ENCODE data around the gene PPIF. TPM values are rescaled to one million over a fixed set of nuclear protein-coding genes. Genes with fewer than 3 reads are reported as not detected.

PPIF gene
- total RNA-seq, 4 donors from 2014 or later: 0.26 to 22.6 (median 12.7) TPM

- H3K27me3 ChIP-seq: no peaks in the 10 kb centered on the region
- no peak for TF ChIP-seq POLR2A (IDR thresholded peaks at IDR 0.05)
- TF ChIP-seq, protein P1, sequence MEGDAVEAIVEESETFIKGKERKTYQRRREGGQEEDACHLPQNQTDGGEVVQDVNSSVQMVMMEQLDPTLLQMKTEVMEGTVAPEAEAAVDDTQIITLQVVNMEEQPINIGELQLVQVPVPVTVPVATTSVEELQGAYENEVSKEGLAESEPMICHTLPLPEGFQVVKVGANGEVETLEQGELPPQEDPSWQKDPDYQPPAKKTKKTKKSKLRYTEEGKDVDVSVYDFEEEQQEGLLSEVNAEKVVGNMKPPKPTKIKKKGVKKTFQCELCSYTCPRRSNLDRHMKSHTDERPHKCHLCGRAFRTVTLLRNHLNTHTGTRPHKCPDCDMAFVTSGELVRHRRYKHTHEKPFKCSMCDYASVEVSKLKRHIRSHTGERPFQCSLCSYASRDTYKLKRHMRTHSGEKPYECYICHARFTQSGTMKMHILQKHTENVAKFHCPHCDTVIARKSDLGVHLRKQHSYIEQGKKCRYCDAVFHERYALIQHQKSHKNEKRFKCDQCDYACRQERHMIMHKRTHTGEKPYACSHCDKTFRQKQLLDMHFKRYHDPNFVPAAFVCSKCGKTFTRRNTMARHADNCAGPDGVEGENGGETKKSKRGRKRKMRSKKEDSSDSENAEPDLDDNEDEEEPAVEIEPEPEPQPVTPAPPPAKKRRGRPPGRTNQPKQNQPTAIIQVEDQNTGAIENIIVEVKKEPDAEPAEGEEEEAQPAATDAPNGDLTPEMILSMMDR (IDR thresholded peaks at IDR 0.05): no peak
- no peaks in the 10 kb centered on the region for H3K36me3 ChIP-seq
- intact Hi-C loops (cut with DNase I; ENCODE audit: low total_unique reads): no loop called here
- DNase-seq: no peak
- no peaks in the 10 kb centered on the region for H3K4me1 ChIP-seq
- no peak overlapping the region for H3K27ac ChIP-seq
- H3K9me3 ChIP-seq: no peaks in the 10 kb centered on the region
- H3K4me3 ChIP-seq: no peak overlapping the region
Measured at GRCh38 chr10:79361726-79362397, 14.6 kb downstream of the PPIF start.

- no peak overlapping the region for H3K27ac ChIP-seq
- DNase-seq: no peak
- intact Hi-C loops (cut with DNase I; ENCODE audit: low total_unique reads): no loop called here
- H3K27me3 ChIP-seq: no peaks in the 10 kb centered on the region
- H3K36me3 ChIP-seq: no peaks in the 10 kb centered on the region
- TF ChIP-seq, protein P1 (IDR thresholded peaks at IDR 0.05): no peak
- TF ChIP-seq POLR2A (IDR thresholded peaks at IDR 0.05): no peak
- H3K9me3 ChIP-seq: no peaks in the 10 kb centered on the region
- no peak overlapping the region for H3K4me3 ChIP-seq
- no peaks in the 10 kb centered on the region for H3K4me1 ChIP-seq
Measured at GRCh38 chr10:79367426-79368189, 20.3 kb downstream of the PPIF start.

- TF ChIP-seq, protein P1 (IDR thresholded peaks at IDR 0.05): no peak
- no peak for TF ChIP-seq POLR2A (IDR thresholded peaks at IDR 0.05)
- intact Hi-C loops (cut with DNase I; ENCODE audit: low total_unique reads): loop anchor here (5.0 to 10.0 kb wide), 2 partner anchors 94 to 122 kb away; no protein-coding TSS in a partner anchor
Measured at GRCh38 chr10:79372871-79373270, 25.6 kb downstream of the PPIF start.

DNA sequence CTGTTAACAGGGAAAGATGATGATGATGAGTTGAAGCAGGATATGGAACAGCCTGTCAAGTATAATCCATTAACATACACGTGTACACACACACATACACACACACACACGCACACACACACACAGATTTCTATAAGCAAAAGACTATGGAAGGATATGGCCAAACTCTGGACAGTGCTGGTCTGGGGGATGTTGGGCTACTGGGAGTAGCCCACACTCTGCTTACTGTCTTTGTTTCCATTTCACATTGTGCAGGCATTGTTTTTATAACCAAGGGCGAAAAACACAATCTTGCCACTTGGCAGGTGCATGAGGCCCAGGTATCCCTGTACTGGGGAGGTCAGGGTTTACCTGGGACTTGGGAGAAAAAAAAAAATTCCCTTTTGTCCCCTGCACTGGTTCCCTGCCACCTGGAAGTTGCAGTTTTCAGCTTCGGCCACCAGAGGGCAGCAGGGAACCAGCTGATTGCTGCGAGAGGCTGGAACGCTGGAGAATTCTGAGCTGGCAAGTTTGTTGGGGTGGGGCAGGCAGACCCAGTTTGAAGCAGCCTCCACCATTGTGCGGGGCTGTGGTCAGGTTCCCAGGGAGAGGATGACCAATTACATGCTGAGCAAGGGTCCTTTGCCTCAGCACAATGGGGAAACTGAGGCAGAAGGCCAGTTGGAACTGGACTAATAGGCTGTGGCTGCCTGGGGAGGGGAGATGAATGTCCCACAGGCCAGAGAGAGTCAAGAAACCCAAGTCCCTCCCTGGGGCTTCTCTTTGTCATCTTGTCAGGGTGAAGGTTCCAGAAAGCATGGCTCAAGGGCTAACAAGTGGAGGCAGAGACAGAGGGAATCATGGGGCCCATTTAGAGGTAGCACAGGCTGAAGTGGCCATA lies 27.3 kb downstream of the PPIF start:
- TF ChIP-seq, protein P1 (IDR thresholded peaks at IDR 0.05): peak; percentile 97 to 98 (median 97)
- no peak for TF ChIP-seq POLR2A (IDR thresholded peaks at IDR 0.05)
- intact Hi-C loops (cut with DNase I; ENCODE audit: low total_unique reads): loop anchor here (5.0 to 10.0 kb wide), 2 partner anchors 93 to 120 kb away; no protein-coding TSS in a partner anchor
- Histone ChIP-seq H3K4me1 (peaks cover 1 to 4% of the 10 kb centered on the region in 2 donors), H3K27me3 (no peaks in the 10 kb centered on the region), H3K36me3 (no peaks in the 10 kb centered on the region), H3K27ac (no peak overlapping the region), H3K4me3 (no peak overlapping the region), H3K9me3 (no peaks in the 10 kb centered on the region)
- peak; percentile 82 to 84 for DNase-seq

More at GRCh38 chr10:79372871-79373270, 25.6 kb downstream of the PPIF start:
- H3K9me3 ChIP-seq: no peaks in the 10 kb centered on the region
- DNase-seq: no peak
- no peaks in the 10 kb centered on the region for H3K27me3 ChIP-seq
- H3K4me1 ChIP-seq: peaks cover 0 to 3% of the 10 kb centered on the region in 2 donors
- no peaks in the 10 kb centered on the region for H3K36me3 ChIP-seq
- no peak overlapping the region for H3K27ac ChIP-seq
- H3K4me3 ChIP-seq: no peak overlapping the region
